LNCaP clone FGC (cell line): ENCODE measurements around the gene CDC16.

Source experiments
- DNase-seq: peaks from one replicate; pipeline ENCODE4 v3.0.0-alpha.2; 2011; ENCODE audit warnings: low read depth
- H3K4me3 ChIP-seq: 2 replicates; pipeline ENCODE4 v1.5.1; 2011; ENCODE audit warnings: mild to moderate bottlenecking, low read depth, low read length, control low read depth
- CTCF ChIP-seq: IDR thresholded peaks from 2 replicates; pipeline ENCODE4 v1.5.1; 2012; ENCODE audit warnings: mild to moderate bottlenecking; ENCODE audit not compliant: control insufficient read depth, insufficient read depth; ENCODE audit errors: extremely low read depth

Gene CDC16

GRCh38 chr13:114226699-114227323 lies 7.9 kb upstream of the CDC16 start:
- TF ChIP-seq CTCF: peak; percentile 94
- peak; percentile 57 for DNase-seq
- H3K4me3 ChIP-seq: no peak overlapping the region

GRCh38 chr13:114227528-114227927 lies 7.2 kb upstream of the CDC16 start:
- no peak for DNase-seq
- TF ChIP-seq CTCF: no peak
- H3K4me3 ChIP-seq: no peak overlapping the region

- no peak for DNase-seq
- H3K4me3 ChIP-seq: no peak overlapping the region
- TF ChIP-seq CTCF: no peak
These were observed 6.5 kb upstream of the CDC16 start for GRCh38 chr13:114228176-114228575.

- TF ChIP-seq CTCF: no peak
- no peak for DNase-seq
- no peak overlapping the region for H3K4me3 ChIP-seq
These were observed 5.2 kb upstream of the CDC16 start for GRCh38 chr13:114229506-114229905.

GRCh38 chr13:114230117-114230516 lies 4.6 kb upstream of the CDC16 start:
- no peak for DNase-seq
- TF ChIP-seq CTCF: no peak
- no peak overlapping the region for H3K4me3 ChIP-seq

GRCh38 chr13:114230575-114230974 lies 4.1 kb upstream of the CDC16 start:
- no peak for TF ChIP-seq CTCF
- DNase-seq: no peak
- H3K4me3 ChIP-seq: no peak overlapping the region

- no peak for DNase-seq
- TF ChIP-seq CTCF: no peak
- no peak overlapping the region for H3K4me3 ChIP-seq
These were observed 2.8 kb upstream of the CDC16 start for GRCh38 chr13:114231886-114232285.
